IMR-90 (cell line): ENCODE results near the gene SNX27. TPM values are rescaled to one million over a fixed set of nuclear protein-coding genes. Genes with fewer than 3 reads are reported as not detected.

Source experiments
- ATAC-seq: fragments of 200-7000 bp; cut with Tn5 transposase; 2 replicates; pipeline ENCODE4 v1.9.1; 2020; ENCODE audit warnings: low read depth, mild to moderate bottlenecking, moderate library complexity
- BruUV-seq: library from RNA; stranded (reverse); fragments of 400-500 nt; replicated peaks from 2 replicates; lab custom pipeline; 2021; lab: Mats Ljungman, UMichigan
- CTCF ChIA-PET: fragments of 300-600 bp; formaldehyde crosslinking; extraction: SDS; loops from one replicate; lab custom pipeline; 2021; ENCODE audit warnings: antibody characterized with exemption; lab: Yijun Ruan, JAX
- POLR2A ChIA-PET: fragments of 300-600 bp; sonication (Branson Sonifier 250); formaldehyde crosslinking; loops from one replicate; lab custom pipeline; 2022; ENCODE audit warnings: antibody characterized with exemption; ENCODE audit not compliant: unreplicated experiment; lab: Charles Lee
- DNase-seq: peaks from one replicate; pipeline ENCODE4 v3.0.0; 2013
- H2AFZ ChIP-seq: replicated peaks from 2 replicates; pipeline ENCODE3; 2013; ENCODE audit warnings: low read length, mild to moderate bottlenecking; ENCODE audit not compliant: poor library complexity
- H2AK5ac ChIP-seq: 2 replicates; pipeline ENCODE4 v1.6.1; 2013; ENCODE audit warnings: low read depth, low read length, inconsistent platforms
- H2AK9ac ChIP-seq: replicated peaks from 2 replicates; pipeline ENCODE3; 2013; ENCODE audit warnings: mild to moderate bottlenecking, low read depth, low read length, moderate library complexity; ENCODE audit not compliant: poor library complexity
- H2BK120ac ChIP-seq: 2 replicates; pipeline ENCODE4 v1.6.1; 2013; ENCODE audit warnings: low read depth, low read length, inconsistent platforms
- H2BK15ac ChIP-seq: 3 replicates; pipeline ENCODE4 v1.6.1; 2013; ENCODE audit warnings: low read depth, low read length, inconsistent platforms
- H2BK20ac ChIP-seq: 2 replicates; pipeline ENCODE4 v1.6.1; 2013; ENCODE audit warnings: low read depth, mild to moderate bottlenecking, inconsistent platforms, low read length, moderate library complexity
- H2BK5ac ChIP-seq: 2 replicates; pipeline ENCODE4 v1.6.1; 2013; ENCODE audit warnings: mild to moderate bottlenecking, low read depth, low read length, inconsistent platforms; ENCODE audit not compliant: poor library complexity, severe bottlenecking
- H3K14ac ChIP-seq: replicated peaks from 2 replicates; pipeline ENCODE4 v1.6.1; 2013; ENCODE audit warnings: low read depth, low read length, inconsistent platforms
- H3K18ac ChIP-seq: 2 replicates; pipeline ENCODE4 v1.6.1; 2013; ENCODE audit warnings: low read depth, low read length, control low read depth
- H3K23ac ChIP-seq: 2 replicates; pipeline ENCODE4 v1.6.1; 2013; ENCODE audit warnings: low read depth, low read length, inconsistent platforms
- H3K27ac ChIP-seq: 2 replicates; pipeline ENCODE4 v1.5.1; 2013; ENCODE audit warnings: mild to moderate bottlenecking, control low read depth, low read length; ENCODE audit not compliant: insufficient read depth
- H3K27me3 ChIP-seq: 2 replicates; pipeline ENCODE4 v1.6.1; 2013; ENCODE audit warnings: low read length; ENCODE audit not compliant: control insufficient read depth, insufficient read depth
- H3K36me3 ChIP-seq: 2 replicates; pipeline ENCODE4 v1.6.1; 2013; ENCODE audit warnings: low read length, mixed read lengths; ENCODE audit not compliant: control insufficient read depth, insufficient read depth
- H3K4ac ChIP-seq: 2 replicates; pipeline ENCODE4 v1.6.1; 2013; ENCODE audit warnings: low read depth, low read length, inconsistent platforms
- H3K4me1 ChIP-seq: 2 replicates; pipeline ENCODE4 v1.6.1; 2013; ENCODE audit warnings: low read length, mixed read lengths; ENCODE audit not compliant: control insufficient read depth, insufficient read depth
- H3K4me2 ChIP-seq: 2 replicates; pipeline ENCODE4 v1.6.1; 2013; ENCODE audit warnings: low read depth, mild to moderate bottlenecking, control low read depth, low read length, moderate library complexity
- H3K4me3 ChIP-seq: 2 replicates; pipeline ENCODE4 v1.5.1; 2013; ENCODE audit warnings: low read depth, mild to moderate bottlenecking, control low read depth, low read length, moderate library complexity; ENCODE audit not compliant: insufficient read depth
- H3K56ac ChIP-seq: 2 replicates; pipeline ENCODE4 v1.6.1; 2013; ENCODE audit warnings: low read length, inconsistent platforms; ENCODE audit not compliant: insufficient read depth; ENCODE audit errors: extremely low read depth
- H3K79me1 ChIP-seq, 2 experiments: 2 replicates each; pipeline ENCODE4 v1.6.1; 2013; ENCODE audit warnings: low read length in 2 of 2, inconsistent platforms in 1 of 2, low read depth in 1 of 2
- H3K9ac ChIP-seq: 2 replicates; pipeline ENCODE4 v1.6.1; 2013; ENCODE audit warnings: low read depth, low read length, control low read depth
- H3K9me1 ChIP-seq: 2 replicates; pipeline ENCODE4 v1.6.1; 2013; ENCODE audit warnings: low read length, inconsistent platforms; ENCODE audit not compliant: insufficient read depth
- H3K9me3 ChIP-seq: 2 replicates; pipeline ENCODE4 v1.6.1; 2013; ENCODE audit warnings: low read length; ENCODE audit not compliant: control insufficient read depth, insufficient read depth
- H4K20me1 ChIP-seq: 2 replicates; pipeline ENCODE4 v1.6.1; 2013; ENCODE audit warnings: low read length, inconsistent platforms; ENCODE audit not compliant: insufficient read depth
- H4K5ac ChIP-seq: 2 replicates; pipeline ENCODE4 v1.6.1; 2013; ENCODE audit warnings: mild to moderate bottlenecking, low read depth, low read length, control low read depth
- H4K8ac ChIP-seq, 2 experiments: 2 replicates each; pipeline ENCODE4 v1.6.1; 2013; ENCODE audit warnings: low read depth in 2 of 2, low read length in 2 of 2, control low read depth in 1 of 2, inconsistent platforms in 1 of 2
- H4K91ac ChIP-seq: 2 replicates; pipeline ENCODE4 v1.6.1; 2013; ENCODE audit warnings: low read depth, low read length, inconsistent platforms; ENCODE audit not compliant: insufficient read depth
- BHLHE40 ChIP-seq: fragments of 150-350 bp; IDR thresholded peaks from 2 replicates; pipeline ENCODE4 v1.6.1; 2016; ENCODE audit warnings: mild to moderate bottlenecking, low read depth, low read length
- CEBPB ChIP-seq: IDR thresholded peaks from 2 replicates; pipeline ENCODE4 v1.6.1; 2012; ENCODE audit warnings: low read depth, low read length, improper control_type of control experiment
- CHD1 ChIP-seq: IDR thresholded peaks from 2 replicates; pipeline ENCODE4 v1.6.1; 2012; ENCODE audit warnings: low read depth, low read length, improper control_type of control experiment
- CTCF ChIP-seq: conservative IDR thresholded peaks from 2 replicates; pipeline ENCODE4 v1.5.1; 2012; ENCODE audit warnings: mild to moderate bottlenecking, low read depth, low read length, improper control_type of control experiment
- FOS ChIP-seq: fragments of 150-350 bp; IDR thresholded peaks from 2 replicates; pipeline ENCODE4 v1.6.1; 2016; ENCODE audit warnings: low read depth, low read length
- MAFK ChIP-seq: IDR thresholded peaks from 2 replicates; pipeline ENCODE4 v1.6.1; 2012; ENCODE audit warnings: low read depth, low read length, improper control_type of control experiment
- MAZ ChIP-seq: IDR thresholded peaks from 2 replicates; pipeline ENCODE4 v1.6.1; 2012; ENCODE audit warnings: low read depth, mild to moderate bottlenecking, low read length, improper control_type of control experiment, moderate library complexity, borderline replicate concordance
- MXI1 ChIP-seq: IDR thresholded peaks from 2 replicates; pipeline ENCODE4 v1.6.1; 2012; ENCODE audit warnings: low read depth, mild to moderate bottlenecking, low read length, moderate library complexity, borderline replicate concordance
- NFE2L2 ChIP-seq: fragments of 150-350 bp; IDR thresholded peaks from 2 replicates; pipeline ENCODE4 v1.6.1; 2016; ENCODE audit warnings: low read depth, mild to moderate bottlenecking, low read length
- POLR2A ChIP-seq: IDR thresholded peaks from 2 replicates; pipeline ENCODE4 v1.6.1; 2012; ENCODE audit warnings: mild to moderate bottlenecking, low read depth, low read length
- RAD21 ChIP-seq: IDR thresholded peaks from 2 replicates; pipeline ENCODE4 v1.6.1; 2012; ENCODE audit warnings: low read length, improper control_type of control experiment
- RCOR1 ChIP-seq: IDR thresholded peaks from 2 replicates; pipeline ENCODE4 v1.6.1; 2012; ENCODE audit warnings: mild to moderate bottlenecking, low read length, improper control_type of control experiment; ENCODE audit not compliant: insufficient replicate concordance
- RFX5 ChIP-seq: IDR thresholded peaks from 2 replicates; pipeline ENCODE4 v1.8.0; 2012; ENCODE audit warnings: low read depth, mild to moderate bottlenecking, low read length, moderate library complexity
- USF2 ChIP-seq: fragments of 150-350 bp; IDR thresholded peaks from 2 replicates; pipeline ENCODE4 v1.6.1; 2017; ENCODE audit warnings: mild to moderate bottlenecking, antibody characterized with exemption, low read length, low read depth
- WGBS, 2 experiments: methylation state at CpG; one replicate each; pipeline versions ENCODE4 v1.1.5 to v1.1.7; 2013; ENCODE audit warnings: missing lambda C conversion rate in 2 of 2; ENCODE audit not compliant: insufficient read length in 1 of 2; ENCODE audit errors: extremely low coverage in 2 of 2; 5-methylcytosine and 5-hydroxymethylcytosine counted together
- dilution Hi-C: fragments of 300-500 bp; cut with HindIII; formaldehyde crosslinking; loops from one replicate; pipeline ENCODE4 v1.14.3; 2018; ENCODE audit warnings: low sequenced_read_pairs; ENCODE audit not compliant: unreplicated experiment
- in situ Hi-C: fragments of 300-500 bp; cut with MboI; formaldehyde crosslinking; loops from 3 replicates; pipeline ENCODE4 v1.14.3; 2019; ENCODE audit warnings: low sequenced_read_pairs, inconsistent platforms, mixed read lengths
- intact Hi-C: fragments of 100-400 bp; cut with micrococcal nuclease; formaldehyde crosslinking; loops from 2 replicates; pipeline ENCODE4 v1.10.0; 2022
- polyA plus RNA-seq, 3 experiments: library from polyadenylated mRNA; depleted of rRNA; stranded (reverse); fragments of >200 nt; gene quantifications; 2 replicates each; pipeline ENCODE4 v1.2.3, GENCODE V29; 2012; ENCODE audit warnings: low replicate concordance in 1 of 3
- total RNA-seq: library from RNA; depleted of rRNA; stranded (reverse); fragments of >200 nt; gene quantifications from 2 replicates; pipeline ENCODE4 v1.2.3, GENCODE V29; 2012
- TF ChIP-seq, protein P1 (sequence below): fragments of 150-350 bp; IDR thresholded peaks from 2 replicates; pipeline ENCODE4 v1.6.1; 2016; ENCODE audit warnings: low read depth, mild to moderate bottlenecking, low read length, moderate library complexity, borderline replicate concordance

Gene SNX27
- total and polyA plus RNA-seq, 2 of the 4 experiments (the other 2 are of a cell fraction), result 12.3 to 25.6 TPM

DNA sequence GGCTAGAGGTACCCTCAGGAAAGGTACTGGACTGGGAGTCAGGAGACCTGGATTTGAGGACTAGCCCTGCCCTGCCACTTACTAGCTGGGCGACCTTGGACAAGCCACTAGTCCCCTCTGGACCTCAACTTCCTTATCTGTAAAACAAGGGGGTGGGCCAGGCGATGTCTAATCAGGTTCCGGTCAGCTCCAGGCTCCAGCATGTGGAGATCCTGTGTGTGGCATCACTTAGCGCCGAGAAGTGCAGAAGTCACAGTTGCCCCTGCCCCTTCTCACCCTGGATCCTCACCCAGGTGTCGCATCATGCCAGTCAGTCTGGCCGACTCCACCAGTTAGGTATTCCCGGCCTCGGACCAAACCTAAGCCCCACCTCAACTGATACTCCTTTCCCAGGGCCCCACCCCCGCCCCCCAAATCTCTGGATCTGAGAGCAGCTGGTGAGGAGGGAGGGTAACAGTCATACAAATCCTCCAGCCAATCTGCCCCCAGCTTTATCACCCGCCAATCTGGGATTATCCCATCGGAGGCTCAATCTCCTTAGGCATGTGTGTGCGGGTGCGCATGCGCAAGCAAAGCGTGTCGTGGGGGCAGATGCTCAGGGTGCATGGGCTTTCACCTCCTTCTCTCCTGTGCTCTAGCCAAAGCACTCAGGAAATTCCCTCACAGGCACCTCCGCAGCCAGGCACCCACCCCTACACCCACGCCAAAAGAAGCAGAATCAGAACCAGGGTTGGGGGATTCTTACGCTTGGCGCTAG, 99.4 kb downstream of the SNX27 start:
- in situ Hi-C loops (no loop called here), dilution Hi-C loops (no loop called here), intact Hi-C loops (no loop called here)
- no peak overlapping the region for H3K23ac ChIP-seq
- H3K4me1 ChIP-seq, result no peaks in the 10 kb centered on the region
- no peak overlapping the region for H3K27ac ChIP-seq
- H3K4me3 ChIP-seq, result no peak overlapping the region
- no peaks in the 10 kb centered on the region for H3K9me1 ChIP-seq
- DNase-seq (no peak), ATAC-seq (no peak)
- no peak overlapping the region for H2AK9ac ChIP-seq
- H2BK15ac ChIP-seq, result no peak overlapping the region
- no peak overlapping the region for H3K9ac ChIP-seq
- CTCF ChIA-PET, result interaction anchor here (0.6 kb wide), 2 partner anchors 100 to 295 kb away, joined by 3 to 4 read pairs; no protein-coding TSS in a partner anchor
- H3K4ac ChIP-seq, result no peak overlapping the region
- no peaks in the 10 kb centered on the region for H3K36me3 ChIP-seq
- no peak overlapping the region for H4K5ac ChIP-seq
- no peaks in the 10 kb centered on the region for H3K9me3 ChIP-seq
- H3K14ac ChIP-seq, result no peak overlapping the region
- no peak overlapping the region for H2BK120ac ChIP-seq
- no peak overlapping the region for H3K18ac ChIP-seq
- no peak overlapping the region for H3K56ac ChIP-seq
- BruUV-seq, result no TSS peak
- H4K20me1 ChIP-seq, result no peaks in the 10 kb centered on the region; the same call in 1 of the 2 replicates
- no peak overlapping the region for H3K4me2 ChIP-seq
- POLR2A ChIA-PET, result no interaction called here
- peaks cover 56% of the 10 kb centered on the region for H3K27me3 ChIP-seq
- no peak overlapping the region for H4K8ac ChIP-seq
- WGBS, 2 experiments, result 79% methylated on average over 8 of the region's 21 CpGs; no CpG with 5 or more reads in 1 of the 2 experiments
- no peak overlapping the region for H2BK20ac ChIP-seq
- no peak overlapping the region for H4K91ac ChIP-seq
- no peak overlapping the region for H2AFZ ChIP-seq
- no peak overlapping the region for H2BK5ac ChIP-seq
- no peak overlapping the region for H2AK5ac ChIP-seq
- no peaks in the 10 kb centered on the region for H3K79me1 ChIP-seq
- TF ChIP-seq FOS (no peak), NFE2L2 (no peak), RFX5 (no peak), CEBPB (no peak), MAZ (no peak), USF2 (no peak), BHLHE40 (no peak), CTCF (no peak), RCOR1 (no peak), CHD1 (no peak), MXI1 (no peak), RAD21 (no peak), MAFK (no peak), POLR2A (no peak)
- TF ChIP-seq, protein P1, sequence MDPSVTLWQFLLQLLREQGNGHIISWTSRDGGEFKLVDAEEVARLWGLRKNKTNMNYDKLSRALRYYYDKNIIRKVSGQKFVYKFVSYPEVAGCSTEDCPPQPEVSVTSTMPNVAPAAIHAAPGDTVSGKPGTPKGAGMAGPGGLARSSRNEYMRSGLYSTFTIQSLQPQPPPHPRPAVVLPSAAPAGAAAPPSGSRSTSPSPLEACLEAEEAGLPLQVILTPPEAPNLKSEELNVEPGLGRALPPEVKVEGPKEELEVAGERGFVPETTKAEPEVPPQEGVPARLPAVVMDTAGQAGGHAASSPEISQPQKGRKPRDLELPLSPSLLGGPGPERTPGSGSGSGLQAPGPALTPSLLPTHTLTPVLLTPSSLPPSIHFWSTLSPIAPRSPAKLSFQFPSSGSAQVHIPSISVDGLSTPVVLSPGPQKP, result no peak
